ENCODE measurements around the gene SNX22. TPM values are rescaled to one million over a fixed set of nuclear protein-coding genes. Genes with fewer than 3 reads are reported as not detected.

SNX22 gene
- total RNA-seq, 1 donor: under 0.01 TPM

GRCh38 chr15:64187396-64188191, 36.1 kb downstream of the SNX22 start:
- no peak overlapping the region for H3K4me3 ChIP-seq (ENCODE audit: low read depth, low read length)
- TF ChIP-seq CTCF (IDR thresholded peaks at IDR 0.05; ENCODE audit: insufficient read depth, low read depth, low read length): no peak
- no peak for DNase-seq (ENCODE audit: low read depth)

GRCh38 chr15:64191971-64192830, 40.7 kb downstream of the SNX22 start:
- TF ChIP-seq CTCF (IDR thresholded peaks at IDR 0.05; ENCODE audit: insufficient read depth, low read depth, low read length): no peak
- DNase-seq (ENCODE audit: low read depth): no peak
- H3K4me3 ChIP-seq (ENCODE audit: low read depth, low read length): no peak overlapping the region

GRCh38 chr15:64193971-64194370, 42.4 kb downstream of the SNX22 start:
- no peak for TF ChIP-seq CTCF (IDR thresholded peaks at IDR 0.05; ENCODE audit: insufficient read depth, low read depth, low read length)
- no peak for DNase-seq (ENCODE audit: low read depth)
- H3K4me3 ChIP-seq (ENCODE audit: low read depth, low read length): no peak overlapping the region

- no peak overlapping the region for H3K4me3 ChIP-seq (ENCODE audit: low read depth, low read length)
- DNase-seq (ENCODE audit: low read depth): no peak
- no peak for TF ChIP-seq CTCF (IDR thresholded peaks at IDR 0.05; ENCODE audit: insufficient read depth, low read depth, low read length)
Observed at GRCh38 chr15:64197425-64197824, 45.9 kb downstream of the SNX22 start.

GRCh38 chr15:64205202-64205601, 53.7 kb downstream of the SNX22 start:
- no peak for DNase-seq (ENCODE audit: low read depth)
- no peak overlapping the region for H3K4me3 ChIP-seq (ENCODE audit: low read depth, low read length)
- TF ChIP-seq CTCF (IDR thresholded peaks at IDR 0.05; ENCODE audit: insufficient read depth, low read depth, low read length): no peak

Small RNA genes within 50 kb of the gene (small RNA-seq; reads per million reads assigned to genes)
- not detected for gene RF00019

Other genes with a start within 250 kb of the SNX22 start
- 1.3 and 8.2 TPM in 2 replicates for gene DAPK2, start 105.2 kb upstream of the SNX22 start, total RNA-seq
- gene CIAO2A, start 57.9 kb upstream of the SNX22 start, total RNA-seq: 55.1 and 62.6 TPM in 2 replicates
- gene SNX1, start 55.7 kb upstream of the SNX22 start, total RNA-seq: 33.5 and 42.7 TPM in 2 replicates
- gene PPIB, start 11.3 kb downstream of the SNX22 start, total RNA-seq: 654 and 959 TPM in 2 replicates
- 33.2 and 37.6 TPM in 2 replicates for gene CSNK1G1, start 204.4 kb downstream of the SNX22 start, total RNA-seq
- 30.7 and 36.7 TPM in 2 replicates for gene PCLAF, start 229.7 kb downstream of the SNX22 start, total RNA-seq
- gene TRIP4, start 236.1 kb downstream of the SNX22 start, total RNA-seq: 10.8 and 11.6 TPM in 2 replicates

All from fibroblast of villous mesenchyme (primary cell).